Measurements from ENCODE around the gene CMIP.

DNA sequence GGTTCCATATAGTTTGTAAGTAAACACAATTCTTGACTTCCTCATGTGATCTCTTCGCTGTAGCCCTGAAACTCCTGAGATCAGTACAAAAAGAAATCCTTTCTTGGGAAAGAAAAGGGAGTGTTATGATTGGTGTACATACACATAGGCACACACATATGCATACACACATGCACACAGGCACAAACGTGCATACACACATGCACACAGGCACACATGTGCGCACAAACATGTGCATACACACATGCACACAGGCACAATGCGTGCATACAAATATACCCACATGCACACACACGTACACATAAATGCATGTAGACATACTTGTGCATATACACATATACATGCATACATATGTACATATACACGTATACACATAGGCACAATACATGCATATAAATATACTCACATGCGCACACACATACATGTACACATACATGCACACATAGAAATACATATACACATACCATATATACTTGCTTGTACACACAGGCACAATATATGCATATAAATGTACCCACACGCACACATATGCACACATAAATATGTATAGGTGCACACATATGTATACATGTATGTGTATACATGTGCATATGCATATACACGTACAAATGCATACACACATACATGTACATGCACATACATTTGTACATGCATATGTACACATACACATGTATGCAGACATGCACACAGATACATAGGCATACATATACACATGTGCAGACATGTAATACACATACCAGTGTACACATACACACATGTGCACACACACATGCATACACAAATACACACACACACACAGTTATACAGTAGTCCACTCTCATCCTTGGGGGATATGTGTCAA lies 26.4 kb downstream of the CMIP start:
- TF ChIP-seq POLR2A (IDR thresholded peaks at IDR 0.05; ENCODE audit: low read depth): no peak
- no peak for TF ChIP-seq CTCF (IDR thresholded peaks at IDR 0.05)
- no peak for TF ChIP-seq POLR2AphosphoS5 (IDR thresholded peaks at IDR 0.05)
- no peak for TF ChIP-seq EP300 (IDR thresholded peaks at IDR 0.05)

Measured in esophagus muscularis mucosa (tissue), 4 donors.